GM19043 (cell line): ENCODE data around the gene CLMP.
"Not testable (repeated sequence)": the region's sequence is repeated elsewhere in the genome, so short reads cannot be mapped to it uniquely, and the experiment has no call there.

ENCODE experiments used
- ATAC-seq: cut with Tn5 transposase; IDR thresholded peaks from one replicate; pipeline ENCODE4 v1.9.1; 2021; ENCODE audit warnings: low read depth; ENCODE audit not compliant: unreplicated experiment

Gene CLMP

DNA sequence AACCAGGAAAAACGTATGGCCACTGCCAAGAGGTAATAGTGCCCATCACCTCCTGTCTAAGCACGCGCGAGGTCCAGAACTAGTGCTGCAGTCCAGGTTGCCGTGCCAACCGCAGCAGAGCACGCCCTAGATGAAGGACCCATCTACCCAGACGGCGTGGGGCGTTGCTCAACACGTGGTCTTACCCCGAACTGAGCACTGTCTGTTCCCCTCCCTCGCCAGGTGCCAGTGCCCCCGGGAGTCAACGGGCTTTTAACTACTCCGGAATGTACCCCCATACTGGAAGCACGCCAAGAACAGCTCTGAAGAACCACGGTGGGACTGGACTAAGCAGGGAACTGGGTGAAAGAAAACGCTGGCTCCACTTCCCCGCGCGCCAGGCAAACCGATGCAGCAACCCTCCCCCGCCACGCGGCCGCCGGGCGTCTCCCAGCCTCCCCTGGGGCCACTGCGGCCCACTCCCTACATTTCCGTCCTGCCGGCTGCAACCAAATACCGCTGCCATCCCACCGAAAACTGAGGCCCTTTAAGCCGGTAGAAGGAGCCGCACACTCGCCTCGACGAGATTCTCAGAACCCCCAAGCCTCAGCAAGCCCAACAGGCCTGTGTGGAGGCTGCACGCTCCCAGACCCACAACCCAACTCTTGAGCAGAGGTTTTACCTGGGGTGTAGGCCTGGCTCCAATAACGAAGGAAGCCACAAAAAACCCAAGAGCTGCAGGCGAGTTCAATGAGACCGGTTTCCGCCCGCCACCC is 133.5 kb downstream of the CLMP start, which contains the start of gene HSPA8:
TSS of gene HSPA8 (minus strand) at position 734 of the 755 bp plus-strand sequence. CDS start 812 bp downstream, outside the sequence.
- ATAC-seq = no peak

DNA sequence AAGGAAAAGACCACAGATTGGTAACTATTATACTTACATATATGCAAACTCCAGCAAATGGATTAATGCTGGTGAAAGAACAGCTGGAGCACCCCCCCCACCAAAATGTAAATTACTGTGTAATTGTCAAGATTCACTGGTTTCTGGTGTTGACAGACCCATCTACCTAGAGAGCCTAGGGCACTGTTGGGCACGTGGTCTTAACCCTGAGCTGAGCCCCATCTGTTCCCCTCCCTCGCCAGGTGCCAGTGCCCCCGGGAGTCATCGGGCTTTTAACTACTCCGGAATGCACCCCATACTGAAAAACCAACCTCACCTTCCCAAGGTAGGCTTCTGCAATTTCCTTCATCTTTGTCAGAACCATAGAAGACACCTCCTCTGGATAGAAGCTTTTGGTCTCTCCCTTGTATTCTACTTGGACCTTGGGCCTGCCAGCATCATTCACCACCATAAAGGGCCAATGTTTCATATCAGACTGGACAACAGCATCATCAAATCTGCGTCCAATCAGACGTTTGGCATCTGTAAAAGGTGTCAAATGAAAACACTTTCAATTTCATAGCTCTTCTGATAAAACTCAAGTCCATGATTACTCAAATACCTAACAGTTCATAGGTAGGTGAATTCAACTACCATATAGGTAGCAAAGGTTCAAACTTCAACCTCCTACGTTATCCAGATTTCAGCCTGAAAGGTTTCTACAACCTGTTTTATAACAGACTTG is 134.6 kb downstream of the CLMP start:
- ATAC-seq = no peak

DNA sequence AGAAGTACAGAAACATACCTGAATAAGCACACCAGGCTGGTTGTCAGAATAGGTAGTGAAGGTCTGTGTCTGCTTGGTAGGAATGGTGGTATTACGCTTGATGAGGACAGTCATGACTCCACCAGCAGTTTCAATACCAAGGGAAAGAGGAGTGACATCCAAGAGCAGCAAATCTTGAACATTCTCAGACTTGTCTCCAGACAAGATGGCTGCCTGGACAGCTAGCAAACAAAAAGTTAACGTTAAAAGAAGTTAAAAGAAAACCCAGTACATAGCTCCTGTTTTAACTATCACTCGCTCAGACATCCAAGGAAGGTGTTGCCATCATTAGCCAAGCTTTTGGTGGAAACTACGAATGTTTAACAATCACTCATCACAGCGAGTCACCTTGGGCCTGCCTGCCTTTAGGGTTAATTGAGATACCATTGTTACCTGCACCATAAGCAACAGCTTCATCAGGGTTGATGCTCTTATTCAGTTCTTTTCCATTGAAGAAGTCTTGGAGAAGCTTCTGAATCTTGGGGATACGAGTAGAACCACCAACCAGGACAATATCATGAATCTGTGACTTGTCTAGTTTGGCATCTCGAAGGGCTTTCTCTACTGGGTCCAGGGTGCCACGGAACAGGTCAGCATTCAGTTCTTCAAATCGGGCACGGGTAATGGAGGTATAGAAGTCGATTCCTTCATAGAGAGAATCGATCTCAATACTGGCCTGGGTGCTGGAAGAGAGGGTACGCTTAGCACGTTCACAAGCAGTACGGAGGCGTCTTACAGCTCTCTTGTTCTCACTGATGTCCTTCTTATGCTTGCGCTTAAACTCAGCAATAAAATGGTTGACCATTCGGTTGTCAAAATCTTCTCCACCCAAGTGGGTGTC is 135.8 kb downstream of the CLMP start:
- ATAC-seq = not testable (repeated sequence)

DNA sequence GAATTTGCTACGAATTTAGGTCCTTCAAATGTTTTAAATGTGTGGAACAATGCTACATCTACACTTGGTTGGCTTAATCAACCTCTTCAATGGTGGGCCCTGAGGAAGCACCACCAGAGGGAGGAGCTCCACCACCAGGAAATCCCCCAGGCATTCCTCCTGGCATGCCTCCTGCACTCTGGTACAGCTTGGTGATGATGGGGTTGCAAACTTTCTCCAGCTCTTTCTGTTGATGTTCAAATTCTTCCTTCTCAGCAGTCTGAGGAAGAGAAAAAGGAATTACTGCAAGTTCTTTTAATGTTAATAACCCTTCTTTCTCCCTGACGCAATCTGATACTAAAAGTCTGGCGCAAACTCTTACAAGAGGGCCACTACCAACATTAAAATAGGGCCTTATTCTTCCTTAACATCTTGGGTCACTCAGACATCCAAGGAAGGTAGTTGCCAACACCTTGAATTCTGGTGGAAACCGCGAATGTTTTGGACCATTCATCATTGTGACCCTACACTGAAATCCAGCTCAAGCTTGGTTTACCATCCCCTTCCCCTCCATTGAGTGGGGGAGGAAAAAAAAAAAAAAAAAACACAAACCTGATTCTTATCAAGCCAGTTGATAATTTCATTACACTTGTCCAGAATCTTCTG is 137.3 kb downstream of the CLMP start:
- no peak for ATAC-seq

DNA sequence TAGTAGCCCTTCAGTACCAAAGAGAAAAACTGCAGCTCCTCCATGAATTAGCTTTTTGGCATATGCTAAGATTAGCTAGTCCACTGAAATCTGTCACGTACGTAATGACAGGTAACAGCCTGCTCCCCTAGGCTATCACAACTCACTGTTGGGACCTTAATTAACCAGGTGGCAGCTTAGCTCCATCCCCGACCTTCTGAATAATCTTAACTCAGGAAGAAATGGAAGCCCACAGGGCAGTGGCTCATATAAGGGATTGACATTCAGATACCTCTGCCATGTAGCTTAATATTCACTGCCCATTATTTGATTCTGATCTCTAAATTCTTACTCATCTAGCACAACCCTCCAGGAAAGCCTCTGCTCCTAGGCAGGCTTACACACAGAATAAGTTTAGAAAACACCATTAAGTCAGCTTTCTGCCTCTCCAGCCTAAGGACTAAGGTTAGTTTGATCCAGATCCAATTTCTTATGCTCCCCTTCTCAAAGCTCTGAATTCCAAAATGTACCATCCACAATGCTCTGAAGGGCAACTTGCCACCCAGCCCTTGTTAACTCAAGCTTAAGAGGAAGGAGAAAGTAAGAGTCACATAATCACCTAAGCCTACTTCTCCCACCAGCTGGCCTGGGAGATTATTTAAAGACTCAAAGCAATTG is 138.1 kb downstream of the CLMP start:
- no peak for ATAC-seq

DNA sequence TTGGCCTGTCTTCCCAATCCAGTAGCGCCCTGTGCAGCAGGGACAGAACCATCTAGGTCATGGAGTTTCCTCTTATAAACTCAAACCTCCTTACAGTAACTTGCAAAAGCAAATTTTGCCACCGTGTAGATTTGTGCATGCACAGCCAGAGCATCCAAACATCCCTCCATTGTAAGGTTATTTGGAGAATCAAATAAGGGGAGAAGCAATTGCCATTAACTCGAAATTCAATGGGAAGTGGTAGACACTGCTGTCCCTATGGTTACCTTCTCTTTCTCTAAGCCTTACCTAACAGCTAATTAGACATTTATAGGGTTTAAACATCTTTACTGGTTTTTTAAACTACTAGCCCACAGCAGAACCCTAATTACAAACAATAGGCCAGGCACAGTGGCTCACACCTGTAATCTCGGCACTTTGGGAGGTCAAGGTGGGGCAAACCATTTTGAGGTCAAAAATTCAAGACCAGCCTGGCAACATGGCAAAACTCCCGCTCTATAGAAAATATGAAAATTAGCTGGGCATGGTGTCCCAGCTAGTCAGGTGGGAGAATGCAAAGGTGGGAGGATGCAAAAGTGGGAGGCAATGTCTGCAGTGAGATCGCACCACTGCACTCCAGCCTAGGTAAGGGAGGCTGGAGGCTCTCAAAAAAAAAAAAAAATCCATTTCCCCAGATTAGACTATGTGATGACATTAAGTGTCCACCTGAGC is 139.7 kb downstream of the CLMP start:
- no peak for ATAC-seq

DNA sequence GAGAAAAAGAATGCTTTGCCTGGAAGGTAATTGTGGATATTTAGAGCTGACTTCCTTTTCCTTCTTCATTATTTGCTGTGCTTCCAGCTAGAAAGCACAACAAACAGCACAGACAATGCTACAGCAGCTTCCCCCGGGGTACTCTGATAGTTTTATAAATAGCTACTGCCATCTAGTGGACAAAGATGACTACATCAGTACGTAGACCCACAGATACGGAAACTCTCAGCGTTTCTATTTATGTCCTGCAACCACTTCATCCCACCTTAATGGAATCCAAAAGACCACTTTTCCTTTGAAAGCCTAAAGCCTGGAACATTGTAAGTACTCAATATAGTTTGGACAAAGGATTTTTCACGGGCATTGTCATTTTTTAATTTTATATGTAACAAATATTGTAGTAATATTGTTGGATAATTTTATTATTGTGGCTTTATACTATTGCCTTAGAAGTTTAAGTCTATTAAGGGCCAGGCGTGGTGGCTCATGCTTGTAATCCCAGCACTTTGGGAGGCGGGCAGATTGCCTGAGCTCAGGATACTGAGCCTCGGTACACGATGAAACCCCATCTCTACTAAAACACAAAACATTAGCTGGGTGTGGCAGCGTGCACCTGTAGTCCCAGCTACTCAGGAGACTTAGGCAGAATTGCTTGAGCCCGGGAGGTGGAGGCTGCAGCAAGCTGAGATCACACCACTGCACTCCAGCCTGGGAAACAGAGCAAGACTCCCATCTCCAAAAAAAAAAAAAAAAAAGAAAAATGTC is 140.6 kb downstream of the CLMP start:
- peak; percentile 66 for ATAC-seq

DNA sequence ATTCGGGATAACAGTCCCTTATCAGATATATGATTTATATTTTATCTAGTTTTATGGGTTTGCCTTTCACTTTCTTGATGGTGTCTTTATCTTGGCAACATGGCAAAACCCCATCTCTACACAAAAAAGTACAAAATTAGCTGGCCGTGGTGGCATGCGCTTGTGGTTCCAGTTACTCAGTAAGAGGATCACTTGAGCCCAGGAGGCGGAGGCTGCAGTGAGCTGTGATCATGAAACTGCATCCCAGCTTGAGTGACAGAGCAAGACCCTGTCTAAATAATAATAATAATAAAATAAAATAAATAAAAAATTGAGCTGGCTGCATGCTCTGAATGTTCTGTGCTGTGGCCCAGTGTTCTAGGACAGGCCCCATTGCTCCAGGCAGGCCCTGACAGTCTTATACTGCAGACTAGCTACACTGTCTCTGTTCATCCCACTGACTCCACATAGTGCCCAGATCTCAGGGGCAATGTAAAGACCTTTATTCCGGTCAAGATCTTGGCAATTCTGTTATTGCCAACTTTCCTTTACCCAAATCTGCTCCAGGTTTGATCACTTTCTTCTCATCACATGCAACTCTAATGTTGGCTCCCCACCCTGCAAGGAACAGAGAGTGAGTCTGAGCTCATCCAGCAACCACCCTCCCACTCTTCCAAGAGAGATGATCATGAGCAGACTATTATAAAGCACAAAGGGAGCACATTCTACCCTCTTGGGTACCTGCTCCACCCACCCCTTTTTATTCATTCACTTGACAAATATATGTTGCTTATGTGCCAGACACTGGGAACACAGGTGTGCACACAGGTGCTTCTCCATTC is 141.9 kb downstream of the CLMP start:
- ATAC-seq = no peak

DNA sequence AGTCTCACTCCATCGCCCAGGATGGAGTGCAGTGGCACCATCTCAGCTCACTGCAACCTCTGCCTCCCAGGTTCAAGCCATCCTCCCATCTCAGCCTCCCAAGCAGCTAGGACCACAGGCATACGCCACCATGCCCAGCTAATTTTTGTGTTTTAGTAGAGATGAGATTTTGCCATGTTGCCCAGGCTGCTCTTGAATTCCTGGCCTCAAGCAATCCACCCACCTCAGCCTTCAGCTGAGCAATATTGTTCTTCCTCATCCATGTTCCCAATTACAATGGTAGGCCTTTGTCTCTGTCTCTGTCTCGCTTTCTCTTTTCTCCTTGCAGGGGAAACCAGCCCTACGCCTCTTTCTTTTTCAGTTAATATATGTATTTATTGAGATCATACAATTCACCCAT is 143.4 kb downstream of the CLMP start:
- ATAC-seq = no peak

DNA sequence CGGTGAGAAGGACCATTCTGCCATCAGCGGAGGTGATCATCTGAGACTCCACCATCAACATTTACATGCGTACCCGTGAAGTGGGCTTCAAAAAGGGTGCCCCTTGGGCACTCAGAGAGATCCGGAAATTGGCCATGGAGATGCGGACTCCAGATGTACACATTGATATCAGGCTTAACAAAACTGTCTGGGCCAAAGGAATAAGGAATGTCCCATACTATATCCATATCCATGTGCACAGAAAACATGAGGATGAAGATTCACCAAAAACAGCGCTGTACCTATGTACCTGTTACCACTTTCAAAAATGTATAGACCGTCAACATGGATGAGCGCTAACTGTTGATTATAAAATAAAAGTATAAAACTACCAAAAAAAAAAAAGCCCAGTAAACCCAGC is 143.9 kb downstream of the CLMP start:
- no peak for ATAC-seq

DNA sequence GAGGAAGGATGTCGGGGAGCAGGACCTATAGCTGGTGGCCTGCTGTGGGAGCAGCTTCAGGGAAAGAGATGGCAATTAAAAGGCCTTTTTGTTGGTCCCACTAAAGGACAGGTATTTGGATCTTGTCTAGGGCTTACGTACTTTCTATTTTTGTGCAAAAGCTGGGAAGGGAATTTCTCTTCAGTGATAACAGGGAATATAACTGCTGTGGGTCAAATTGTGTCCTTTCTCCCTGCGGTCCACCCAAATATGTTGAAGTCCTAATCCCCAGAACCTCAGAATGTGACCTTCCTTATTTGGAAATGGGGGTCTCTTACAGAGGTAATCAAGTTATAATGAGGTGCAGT is 147.1 kb downstream of the CLMP start:
- ATAC-seq = no peak

DNA sequence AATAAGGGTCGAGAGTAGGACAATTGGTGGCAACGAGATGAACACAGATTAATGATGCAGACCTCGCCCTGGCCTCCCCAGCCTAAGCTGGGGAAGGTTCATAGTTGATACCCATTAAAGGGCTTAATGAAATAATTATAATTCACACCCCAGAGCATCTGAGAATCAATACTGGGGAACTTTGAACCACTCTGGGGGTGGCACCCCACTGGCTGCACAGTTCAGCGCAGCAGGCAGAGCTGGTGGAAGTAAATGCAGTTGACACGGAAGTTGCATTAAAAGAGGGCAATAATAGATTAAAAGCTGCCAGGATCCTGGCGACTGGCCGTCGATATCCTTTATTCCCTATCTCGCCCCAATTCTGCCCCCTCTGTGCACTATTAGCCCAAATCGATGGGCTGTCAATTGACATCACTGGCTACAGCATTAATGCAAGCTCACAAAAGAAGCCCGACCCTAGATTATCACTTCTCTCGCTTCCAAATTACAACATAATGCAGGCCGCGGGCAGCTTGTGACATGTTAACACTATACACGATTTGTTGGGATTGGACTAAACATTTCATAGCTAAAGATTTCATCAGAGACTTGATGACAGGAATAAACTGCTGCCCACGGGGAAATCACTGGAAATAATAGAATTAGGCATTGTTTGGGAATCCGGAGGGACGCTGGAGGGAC is 147.6 kb downstream of the CLMP start:
- no peak for ATAC-seq

DNA sequence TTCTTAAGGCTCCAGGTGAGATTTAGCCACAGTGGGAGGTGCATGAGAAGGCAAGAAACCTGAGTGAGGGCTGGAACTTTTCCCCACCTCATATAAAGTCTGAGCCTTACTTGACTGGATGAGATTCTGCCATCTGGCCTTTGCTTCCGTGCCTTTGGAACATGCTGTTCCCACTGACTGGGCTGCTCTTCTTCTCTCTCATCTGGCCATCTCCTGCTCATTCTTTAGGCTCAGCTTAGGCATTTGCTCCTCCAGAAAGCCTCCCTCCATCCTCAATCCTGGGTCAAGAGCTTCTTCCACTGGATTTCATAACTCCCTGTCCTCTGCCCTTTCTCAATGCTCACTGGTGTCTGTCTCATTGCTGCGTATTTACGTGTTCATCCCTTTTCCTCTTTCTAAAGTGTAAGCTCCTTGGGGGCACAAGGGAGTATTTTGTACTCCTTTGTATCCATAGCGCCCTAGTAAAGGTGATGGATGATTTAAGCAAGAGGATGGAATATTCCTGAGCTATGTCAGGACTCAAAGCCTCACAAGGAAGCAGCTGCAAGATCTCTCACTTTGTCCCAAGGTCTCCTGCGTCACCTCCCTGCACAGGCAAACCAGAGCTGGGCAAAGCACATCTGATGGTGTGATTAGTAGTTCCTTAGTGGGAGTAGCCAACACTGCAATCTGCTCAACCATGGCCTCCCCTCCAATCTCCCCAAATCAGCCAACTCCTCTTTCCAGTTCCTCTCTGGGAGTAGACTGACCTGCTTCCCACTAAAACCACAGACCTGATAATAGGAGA is 148.4 kb downstream of the CLMP start:
- ATAC-seq = no peak

DNA sequence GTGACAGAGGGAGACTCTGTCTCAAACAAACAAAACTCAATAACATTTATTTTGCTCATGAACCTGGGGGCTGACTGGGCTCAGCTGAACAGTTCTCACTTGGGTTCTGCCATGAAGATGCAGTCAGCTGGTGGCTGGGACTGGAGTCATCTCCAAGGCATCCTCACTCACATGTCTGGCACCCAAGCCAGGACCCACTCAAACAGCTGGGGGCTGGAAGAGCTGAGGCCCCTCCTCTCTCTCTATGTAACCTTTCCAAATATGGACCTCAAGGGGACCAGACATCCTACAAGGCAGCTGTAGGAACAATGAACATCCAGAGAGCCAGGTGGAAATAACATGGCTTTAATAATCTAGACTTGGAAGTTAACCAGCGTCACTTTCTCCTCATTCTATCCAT is 149.9 kb downstream of the CLMP start:
- ATAC-seq = no peak

DNA sequence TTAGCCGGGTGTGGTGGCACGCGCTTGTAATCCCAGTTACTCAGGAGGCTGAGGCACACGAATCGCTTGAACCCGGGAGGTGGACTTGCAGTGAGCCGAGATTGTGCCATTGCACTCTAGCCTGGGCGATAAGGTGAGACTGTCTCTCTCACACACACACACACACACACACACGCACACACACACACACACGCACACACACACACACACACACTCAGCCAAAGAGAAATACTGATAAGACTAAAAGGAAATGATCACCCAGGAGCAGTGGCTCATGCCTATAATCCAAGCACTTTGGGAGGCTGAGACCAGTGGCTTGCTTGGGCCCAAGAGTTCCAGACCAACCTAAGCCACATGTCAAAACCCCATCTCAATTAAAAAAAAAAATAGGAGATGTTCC is 153.9 kb downstream of the CLMP start:
- ATAC-seq = no peak

DNA sequence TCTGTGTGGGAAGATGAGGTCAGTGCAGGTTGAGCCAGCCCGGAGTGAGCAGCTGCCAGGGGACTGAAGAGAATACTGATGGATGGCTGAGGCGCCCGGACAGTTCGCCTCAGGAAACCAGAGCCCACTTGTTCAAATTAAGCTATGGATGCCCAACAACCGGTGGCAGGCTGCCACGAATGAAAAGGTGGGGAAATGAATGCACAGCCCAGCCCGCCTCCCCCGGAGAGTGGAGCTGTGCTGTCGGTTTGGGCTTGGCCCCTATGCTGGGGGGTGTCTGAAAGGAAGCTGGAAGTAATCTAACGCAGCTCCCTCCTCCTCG is 155.0 kb downstream of the CLMP start:
- no peak for ATAC-seq

DNA sequence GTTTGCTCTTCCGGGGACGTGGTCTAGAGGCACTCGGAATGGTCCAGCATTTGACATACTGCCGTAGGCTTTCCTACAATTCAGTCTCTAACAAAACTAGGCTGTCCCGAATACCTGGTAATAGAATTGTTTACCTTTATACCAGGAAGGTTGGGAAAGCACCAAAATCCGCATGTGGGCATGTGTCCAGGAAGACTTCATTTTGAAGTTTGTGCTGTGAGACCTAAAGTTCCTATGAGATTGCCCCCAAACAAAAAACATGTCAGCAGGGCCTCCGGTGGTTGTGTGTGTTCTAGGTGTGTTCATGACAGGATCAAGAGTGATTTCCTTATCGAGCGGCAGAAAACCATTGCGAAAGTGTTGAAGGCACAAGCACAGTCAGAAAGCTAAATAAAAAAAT is 159.2 kb downstream of the CLMP start:
- no peak for ATAC-seq
